Hepatocyte (in vitro differentiated cells): ENCODE measurements around the gene PYCR2. TPM values are rescaled to one million over a fixed set of nuclear protein-coding genes. Genes with fewer than 3 reads are reported as not detected.

Experiments used
- DNase-seq: peaks from one replicate; pipeline ENCODE4 v3.0.0-alpha.2; 2016; ENCODE audit warnings: low spot score
- H2AFZ ChIP-seq: fragments of 200-600 bp; sonication (generic); 2 replicates; pipeline ENCODE4 v1.6.0; 2016; ENCODE audit warnings: antibody characterized with exemption, mild to moderate bottlenecking
- H3K27ac ChIP-seq: fragments of 200-600 bp; sonication (generic); 2 replicates; pipeline ENCODE4 v1.5.1; 2016; ENCODE audit warnings: mild to moderate bottlenecking
- H3K27me3 ChIP-seq: fragments of 200-600 bp; sonication (generic); 2 replicates; pipeline ENCODE4 v1.6.1; 2016
- H3K36me3 ChIP-seq: fragments of 200-600 bp; sonication (generic); replicated peaks from 2 replicates; pipeline ENCODE4 v1.5.1; 2016; ENCODE audit warnings: low read depth; ENCODE audit not compliant: insufficient read depth
- H3K4me1 ChIP-seq: fragments of 200-600 bp; sonication (generic); 2 replicates; pipeline ENCODE4 v1.5.1; 2016; ENCODE audit warnings: mild to moderate bottlenecking, moderate library complexity; ENCODE audit not compliant: insufficient read depth
- H3K4me2 ChIP-seq: fragments of 200-600 bp; sonication (generic); 2 replicates; pipeline ENCODE4 v1.6.0; 2016
- H3K4me3 ChIP-seq: fragments of 200-600 bp; sonication (generic); 2 replicates; pipeline ENCODE4 v1.5.1; 2016; ENCODE audit warnings: mild to moderate bottlenecking
- H3K79me2 ChIP-seq: fragments of 200-600 bp; sonication (generic); 2 replicates; pipeline ENCODE4 v1.6.0; 2017; ENCODE audit warnings: mild to moderate bottlenecking
- H3K9me2 ChIP-seq: fragments of 200-600 bp; sonication (generic); replicated peaks from 2 replicates; pipeline ENCODE4 v1.6.0; 2017; ENCODE audit warnings: mild to moderate bottlenecking; ENCODE audit not compliant: insufficient read depth
- H3K9me3 ChIP-seq: fragments of 200-600 bp; sonication (generic); 2 replicates; pipeline ENCODE4 v1.5.1; 2016; ENCODE audit warnings: low read depth, mild to moderate bottlenecking
- H4K20me1 ChIP-seq: fragments of 200-600 bp; sonication (generic); 2 replicates; pipeline ENCODE4 v1.6.0; 2016; ENCODE audit warnings: mild to moderate bottlenecking; ENCODE audit not compliant: insufficient read depth, poor library complexity, severe bottlenecking
- EZH2 ChIP-seq: fragments of 200-600 bp; sonication (generic); IDR thresholded peaks from 2 replicates; pipeline ENCODE4 v1.6.1; 2016; ENCODE audit warnings: antibody characterized with exemption, mild to moderate bottlenecking, borderline replicate concordance
- EZH2phosphoT487 ChIP-seq: fragments of 200-600 bp; sonication (generic); IDR thresholded peaks from one replicate; pipeline ENCODE4 v1.6.1; 2018; ENCODE audit warnings: antibody characterized with exemption, mild to moderate bottlenecking, low read depth, moderate library complexity; ENCODE audit not compliant: unreplicated experiment, severe bottlenecking
- WGBS: methylation state at CpG from one replicate; pipeline ENCODE4 v1.1.6; 2016; ENCODE audit warnings: low lambda C conversion rate; ENCODE audit errors: missing lambda C conversion rate; 5-methylcytosine and 5-hydroxymethylcytosine counted together
- polyA plus RNA-seq: library from polyadenylated mRNA; unstranded; fragments of >200 nt; fragmentation: Nextera tagmentation; extraction: Ambion mirVana; gene quantifications from 2 replicates; pipeline ENCODE4 v1.2.1, GENCODE V29; 2016
- total RNA-seq: library from RNA; depleted of rRNA; stranded (reverse); fragments of >200 nt; gene quantifications from 2 replicates; pipeline ENCODE4 v1.2.3, GENCODE V29; 2014
- TF ChIP-seq, protein P1 (sequence below): fragments of 200-600 bp; sonication (generic); IDR thresholded peaks from 2 replicates; pipeline ENCODE4 v1.5.1; 2016; ENCODE audit warnings: antibody characterized with exemption, mild to moderate bottlenecking; ENCODE audit not compliant: poor library complexity

PYCR2 gene
- total and polyA plus RNA-seq, 2 experiments from 2014 or later: 33.5 to 49.2 TPM

DNA sequence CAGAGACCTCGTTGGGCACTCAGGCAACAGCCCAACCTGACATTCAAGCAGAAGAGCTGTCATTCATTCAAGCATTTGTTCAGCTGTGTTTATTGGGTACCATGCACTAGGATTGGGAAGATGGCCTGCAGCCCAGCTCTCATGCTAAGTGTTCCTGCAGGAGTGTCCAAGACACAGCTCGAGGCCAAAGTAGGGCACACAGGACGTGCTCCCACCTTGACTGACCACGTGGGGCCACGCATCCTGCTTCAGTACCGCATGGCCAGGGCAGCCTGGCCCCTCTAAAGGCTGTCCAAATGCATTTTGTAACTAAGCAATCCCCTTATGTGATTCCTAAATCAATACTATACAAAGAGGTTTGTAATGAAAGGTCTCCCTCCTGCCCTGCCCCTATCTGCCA lies 9.7 kb downstream of the PYCR2 start:
- DNase-seq: no peak
- Histone ChIP-seq H3K9me3 (no peaks in the 10 kb centered on the region), H2AFZ (no peak overlapping the region), H3K27me3 (no peaks in the 10 kb centered on the region), H3K79me2 (no peaks in the 10 kb centered on the region), H3K27ac (no peak overlapping the region), H3K9me2 (no peaks in the 10 kb centered on the region), H3K4me3 (no peak overlapping the region), H3K4me1 (peaks cover 15% of the 10 kb centered on the region), H3K36me3 (no peaks in the 10 kb centered on the region), H4K20me1 (no peaks in the 10 kb centered on the region), H3K4me2 (no peak overlapping the region)
- TF ChIP-seq, protein P1, sequence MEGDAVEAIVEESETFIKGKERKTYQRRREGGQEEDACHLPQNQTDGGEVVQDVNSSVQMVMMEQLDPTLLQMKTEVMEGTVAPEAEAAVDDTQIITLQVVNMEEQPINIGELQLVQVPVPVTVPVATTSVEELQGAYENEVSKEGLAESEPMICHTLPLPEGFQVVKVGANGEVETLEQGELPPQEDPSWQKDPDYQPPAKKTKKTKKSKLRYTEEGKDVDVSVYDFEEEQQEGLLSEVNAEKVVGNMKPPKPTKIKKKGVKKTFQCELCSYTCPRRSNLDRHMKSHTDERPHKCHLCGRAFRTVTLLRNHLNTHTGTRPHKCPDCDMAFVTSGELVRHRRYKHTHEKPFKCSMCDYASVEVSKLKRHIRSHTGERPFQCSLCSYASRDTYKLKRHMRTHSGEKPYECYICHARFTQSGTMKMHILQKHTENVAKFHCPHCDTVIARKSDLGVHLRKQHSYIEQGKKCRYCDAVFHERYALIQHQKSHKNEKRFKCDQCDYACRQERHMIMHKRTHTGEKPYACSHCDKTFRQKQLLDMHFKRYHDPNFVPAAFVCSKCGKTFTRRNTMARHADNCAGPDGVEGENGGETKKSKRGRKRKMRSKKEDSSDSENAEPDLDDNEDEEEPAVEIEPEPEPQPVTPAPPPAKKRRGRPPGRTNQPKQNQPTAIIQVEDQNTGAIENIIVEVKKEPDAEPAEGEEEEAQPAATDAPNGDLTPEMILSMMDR: no peak
- TF ChIP-seq EZH2phosphoT487 (no peak), EZH2 (no peak)
- WGBS: 92% methylated on average over 6 of the region's 6 CpGs

DNA sequence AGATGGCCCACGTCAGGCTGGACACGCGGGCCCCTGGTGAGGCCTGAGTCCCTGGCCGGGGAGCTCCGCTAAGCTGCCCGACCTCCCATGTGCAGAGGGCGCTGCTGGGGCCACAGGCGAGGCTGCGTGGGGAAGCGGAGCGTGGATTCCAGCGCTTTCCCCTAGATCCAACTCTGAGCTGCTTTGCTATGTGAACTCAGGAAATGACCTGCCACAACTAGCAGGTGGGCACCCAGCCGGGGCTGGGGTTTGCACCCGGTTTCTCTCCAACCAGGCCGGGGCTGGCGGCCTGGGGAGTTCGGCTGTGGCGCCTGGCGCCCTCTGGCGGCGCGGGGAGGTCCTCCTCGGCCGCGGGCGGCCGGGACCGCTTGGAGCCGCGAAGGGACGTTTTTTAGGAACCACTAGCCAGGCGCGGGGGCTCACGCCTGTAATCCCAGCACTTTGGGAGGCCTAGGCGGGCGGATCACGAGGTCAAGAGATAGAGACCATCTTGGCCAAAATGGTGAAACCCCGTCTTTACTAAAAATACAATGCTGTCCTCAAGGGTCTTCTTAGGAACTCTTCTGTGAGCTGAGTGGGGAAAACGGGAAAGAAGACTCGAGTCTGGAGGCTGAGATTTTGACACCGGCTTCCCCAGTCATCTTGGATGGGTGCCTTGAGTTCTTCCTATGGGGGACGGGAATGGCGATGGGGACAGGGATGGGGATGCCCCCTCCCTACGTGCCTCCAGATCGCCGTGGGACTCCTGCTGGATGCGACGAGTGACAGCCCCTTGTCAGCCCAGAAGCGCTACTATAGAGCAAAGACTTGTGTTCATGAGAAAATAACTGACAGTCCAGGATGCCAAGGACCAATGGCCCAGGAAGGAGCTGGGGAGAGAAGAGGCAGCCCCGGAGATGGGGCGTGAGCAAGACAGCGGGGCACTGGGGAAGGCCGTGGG lies 12.6 kb downstream of the PYCR2 start:
- DNase-seq: peak; percentile 80
- H4K20me1 ChIP-seq: no peaks in the 10 kb centered on the region
- no peak overlapping the region for H2AFZ ChIP-seq
- no peak overlapping the region for H3K27ac ChIP-seq
- H3K79me2 ChIP-seq: no peaks in the 10 kb centered on the region
- no peaks in the 10 kb centered on the region for H3K27me3 ChIP-seq
- H3K9me3 ChIP-seq: no peaks in the 10 kb centered on the region
- H3K36me3 ChIP-seq: no peaks in the 10 kb centered on the region
- no peak for TF ChIP-seq EZH2
- TF ChIP-seq, protein P1: peak; percentile 85
- peaks cover 15% of the 10 kb centered on the region for H3K4me1 ChIP-seq
- H3K4me3 ChIP-seq: no peak overlapping the region
- H3K9me2 ChIP-seq: no peaks in the 10 kb centered on the region
- H3K4me2 ChIP-seq: peak overlapping the region; percentile 69
- 40% methylated on average over 52 of the region's 53 CpGs for WGBS

GRCh38 chr1:225909477-225909876 lies 14.6 kb downstream of the PYCR2 start:
- Histone ChIP-seq H2AFZ (no peak overlapping the region), H3K36me3 (no peaks in the 10 kb centered on the region), H3K27ac (no peak overlapping the region), H3K4me2 (no peak overlapping the region), H3K9me2 (no peaks in the 10 kb centered on the region), H4K20me1 (no peaks in the 10 kb centered on the region), H3K9me3 (no peaks in the 10 kb centered on the region), H3K4me3 (no peak overlapping the region), H3K27me3 (no peaks in the 10 kb centered on the region), H3K4me1 (peaks cover 6% of the 10 kb centered on the region), H3K79me2 (no peaks in the 10 kb centered on the region)
- TF ChIP-seq EZH2phosphoT487: no peak
- no peak for TF ChIP-seq EZH2
- TF ChIP-seq, protein P1: no peak
- no peak for DNase-seq
- 100% methylated on average over 1 of the region's 1 CpG for WGBS
